Naive B cell (primary cell): ENCODE data around the gene VCX2. TPM values are rescaled to one million over a fixed set of nuclear protein-coding genes. Genes with fewer than 3 reads are reported as not detected.
"Not testable (repeated sequence)": the region's sequence is repeated elsewhere in the genome, so short reads cannot be mapped to it uniquely, and the experiment has no call there.

Source experiments
- ATAC-seq, 2 donors: fragments of 150-1000 bp; cut with Tn5 transposase; 2 replicates each; pipeline ENCODE4 v1.10.0; 2021; ENCODE audit warnings: low read depth in 2 of 2, mild to moderate bottlenecking in 2 of 2, moderate library complexity in 2 of 2
- DNase-seq: peaks from one replicate; pipeline ENCODE4 v3.0.0; 2022
- H3K27ac Mint-ChIP-seq, 6 donors: one replicate each; pipeline ENCODE4 v1.8.0; 2020 to 2022; ENCODE audit warnings: mild to moderate bottlenecking in 6 of 6, mixed read lengths in 6 of 6, moderate library complexity in 5 of 6, inconsistent platforms in 2 of 6
- H3K27me3 Mint-ChIP-seq, 3 donors: one replicate each; pipeline ENCODE4 v1.8.0; 2021 to 2022; ENCODE audit warnings: mixed read lengths in 3 of 3, mild to moderate bottlenecking in 1 of 3
- H3K36me3 Mint-ChIP-seq, 2 donors: one replicate each; pipeline ENCODE4 v1.8.0; 2020 to 2022; ENCODE audit warnings: mixed read lengths in 2 of 2, inconsistent platforms in 1 of 2, mild to moderate bottlenecking in 1 of 2
- H3K4me1 Mint-ChIP-seq, 3 donors: one replicate each; pipeline ENCODE4 v1.8.0; 2020 to 2022; ENCODE audit warnings: mixed read lengths in 3 of 3, inconsistent platforms in 1 of 3, mild to moderate bottlenecking in 1 of 3, moderate library complexity in 1 of 3
- H3K4me3 Mint-ChIP-seq, 8 donors: one replicate each; pipeline ENCODE4 v1.8.0; 2020 to 2022; ENCODE audit warnings: mild to moderate bottlenecking in 8 of 8, mixed read lengths in 8 of 8, moderate library complexity in 8 of 8, inconsistent platforms in 2 of 8
- H3K9me3 Mint-ChIP-seq, 7 donors: one replicate each; pipeline ENCODE4 v1.8.0; 2020 to 2022; ENCODE audit warnings: mixed read lengths in 7 of 7, mild to moderate bottlenecking in 5 of 7, inconsistent platforms in 2 of 7, moderate library complexity in 1 of 7
- polyA plus RNA-seq, 6 donors: library from polyadenylated mRNA; unstranded; fragments of 300-500 nt; fragmentation: Illumina TruSeq; gene quantifications; one replicate each; pipeline ENCODE4 v1.2.3, GENCODE V29; 2021; ENCODE audit warnings: low read depth in 6 of 6

VCX2 gene
- not detected for polyA plus RNA-seq

DNA sequence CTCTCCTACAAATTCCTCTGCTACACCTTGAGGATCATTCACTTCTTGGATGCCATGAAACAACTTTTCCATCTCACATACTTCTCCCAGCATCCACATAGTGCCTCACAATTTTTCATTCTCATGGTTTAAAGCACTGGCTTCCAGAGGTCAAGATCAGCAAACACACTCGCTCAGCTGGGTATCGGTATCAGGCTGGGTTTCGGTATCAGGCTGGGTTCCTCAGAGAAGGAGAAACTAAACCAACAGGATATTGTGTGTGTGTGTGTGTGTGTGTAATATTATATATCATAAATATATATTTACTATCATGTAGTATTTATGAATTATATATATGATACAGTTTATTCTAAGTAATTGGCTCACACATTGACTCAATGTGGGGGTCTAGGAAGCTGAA is at the start of gene VCX2:
Gene VCX2, minus strand, starts transcription at position 99 of the 400 bp plus-strand sequence. CDS start 624 bp downstream, outside the sequence.
- H3K4me1 Mint-ChIP-seq, H3K27ac Mint-ChIP-seq, H3K9me3 Mint-ChIP-seq, ATAC-seq, H3K36me3 Mint-ChIP-seq, H3K27me3 Mint-ChIP-seq, H3K4me3 Mint-ChIP-seq, DNase-seq: not testable (repeated sequence)

- peaks cover 0 to 8% (median 6%) of the 10 kb centered on the region in 7 donors for H3K9me3 Mint-ChIP-seq
- no peaks in the 10 kb centered on the region for H3K4me1 Mint-ChIP-seq
- no peaks in the 10 kb centered on the region for H3K36me3 Mint-ChIP-seq
- H3K27ac Mint-ChIP-seq = no peak overlapping the region
- H3K27me3 Mint-ChIP-seq = no peaks in the 10 kb centered on the region
- DNase-seq (no peak), ATAC-seq (no peak)
- no peak overlapping the region for H3K4me3 Mint-ChIP-seq
Measured at GRCh38 chrX:8204943-8205342, 33.9 kb upstream of the VCX2 start.

DNA sequence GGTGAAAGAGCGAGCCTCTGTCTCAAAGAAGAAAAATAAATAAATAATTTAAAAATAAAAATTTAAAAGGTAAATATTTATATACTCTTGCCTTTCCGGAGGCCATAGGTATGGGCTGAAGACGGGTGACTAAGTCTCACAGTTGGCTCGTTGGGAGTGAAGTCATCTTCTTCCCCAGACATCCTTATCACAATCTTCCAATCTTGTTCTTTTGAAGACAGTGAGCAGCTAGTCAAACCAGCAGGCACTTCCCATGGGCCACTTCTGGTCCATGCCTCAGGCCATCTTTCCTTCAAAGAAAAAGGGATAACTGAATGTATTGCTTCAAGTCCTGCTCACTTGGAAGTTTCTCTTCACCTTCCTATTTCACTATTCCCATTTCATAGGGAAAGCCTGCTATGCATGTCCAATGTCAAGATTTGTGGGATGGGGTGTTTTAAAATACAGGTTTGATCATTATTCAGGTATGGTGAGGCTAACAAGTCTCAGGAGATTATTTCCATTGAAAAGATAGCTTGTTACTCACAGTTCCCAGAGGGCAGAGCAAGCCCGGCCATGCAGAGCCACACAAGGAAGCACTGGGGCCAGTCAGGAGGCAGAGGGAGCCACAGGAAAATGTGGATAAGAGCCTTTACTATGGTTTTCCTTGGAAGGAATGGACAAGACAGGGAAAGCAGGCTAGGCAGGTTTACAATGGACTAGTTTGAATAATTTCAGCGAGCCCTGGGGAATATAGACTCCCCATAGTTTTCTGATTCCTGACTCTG is 33.3 kb upstream of the VCX2 start:
- no peaks in the 10 kb centered on the region for H3K36me3 Mint-ChIP-seq
- no peak overlapping the region for H3K27ac Mint-ChIP-seq
- no peaks in the 10 kb centered on the region for H3K4me1 Mint-ChIP-seq
- H3K27me3 Mint-ChIP-seq = no peaks in the 10 kb centered on the region
- H3K4me3 Mint-ChIP-seq = no peak overlapping the region
- ATAC-seq = no peak
- no peak for DNase-seq
- H3K9me3 Mint-ChIP-seq = peaks cover 0 to 8% (median 5%) of the 10 kb centered on the region in 7 donors

DNA sequence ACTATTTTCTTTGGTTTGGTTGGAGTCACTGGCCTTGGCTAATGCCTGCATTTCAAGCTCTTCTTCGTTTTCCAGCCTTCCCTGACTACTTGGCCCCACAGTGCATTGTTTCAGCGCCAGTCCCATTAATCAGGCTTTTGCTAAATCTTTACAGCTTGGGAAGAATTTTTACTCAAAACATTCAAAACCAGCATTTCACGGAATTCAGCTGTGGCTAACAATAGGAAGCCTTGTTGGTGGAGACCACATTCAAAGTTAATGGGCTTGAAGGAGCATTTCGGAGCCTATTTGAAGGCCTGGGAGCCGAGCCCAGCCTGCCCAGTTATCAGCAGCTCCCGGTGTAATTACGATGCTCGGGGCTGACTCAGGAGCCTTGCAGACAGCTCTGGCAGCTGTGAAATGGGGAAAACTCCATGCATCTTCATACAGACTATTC is 30.8 kb upstream of the VCX2 start:
- Mint-ChIP-seq H3K9me3 (peaks cover 0 to 5% (median 2%) of the 10 kb centered on the region in 7 donors), H3K27ac (no peak overlapping the region), H3K27me3 (no peaks in the 10 kb centered on the region), H3K36me3 (no peaks in the 10 kb centered on the region), H3K4me3 (no peak overlapping the region), H3K4me1 (no peaks in the 10 kb centered on the region)
- no peak for DNase-seq
- ATAC-seq = no peak

GRCh38 chrX:8196776-8197175 is 25.7 kb upstream of the VCX2 start:
- Mint-ChIP-seq H3K36me3 (no peaks in the 10 kb centered on the region), H3K27me3 (no peaks in the 10 kb centered on the region), H3K4me3 (no peak overlapping the region), H3K4me1 (no peaks in the 10 kb centered on the region), H3K27ac (peak overlapping the region in 1 of 6 donors; percentile 47), H3K9me3 (peaks cover 4 to 21% (median 10%) of the 10 kb centered on the region in 7 donors)
- DNase-seq (no peak), ATAC-seq (no peak)

- H3K9me3 Mint-ChIP-seq = peaks cover 4 to 21% (median 12%) of the 10 kb centered on the region in 7 donors
- no peaks in the 10 kb centered on the region for H3K36me3 Mint-ChIP-seq
- no peaks in the 10 kb centered on the region for H3K27me3 Mint-ChIP-seq
- no peak overlapping the region for H3K4me3 Mint-ChIP-seq
- no peaks in the 10 kb centered on the region for H3K4me1 Mint-ChIP-seq
- ATAC-seq (no peak), DNase-seq (no peak)
- no peak overlapping the region for H3K27ac Mint-ChIP-seq
Measured at GRCh38 chrX:8194216-8194615, 23.1 kb upstream of the VCX2 start.

DNA sequence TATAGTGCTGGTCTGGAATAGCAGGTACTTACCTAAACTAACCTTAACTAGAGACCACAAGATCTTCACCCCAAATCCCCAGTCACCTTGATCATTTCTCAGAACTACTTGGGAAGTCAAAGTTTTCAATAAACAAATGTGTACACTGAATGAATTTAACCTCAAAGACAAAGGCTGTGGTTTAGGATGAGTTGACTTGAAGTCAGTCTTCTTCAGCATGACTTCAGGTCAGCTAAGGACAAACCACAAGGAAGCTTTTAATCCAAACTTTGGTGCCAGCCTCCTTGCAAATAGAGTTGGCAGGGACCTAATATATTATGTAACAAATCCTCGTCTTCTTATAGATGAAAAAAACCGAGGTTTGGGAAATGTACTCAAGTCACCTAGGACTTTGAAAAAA is 21.2 kb upstream of the VCX2 start:
- H3K4me1 Mint-ChIP-seq = no peaks in the 10 kb centered on the region
- H3K36me3 Mint-ChIP-seq = no peaks in the 10 kb centered on the region
- no peak overlapping the region for H3K27ac Mint-ChIP-seq
- DNase-seq (no peak), ATAC-seq (no peak)
- H3K27me3 Mint-ChIP-seq = no peaks in the 10 kb centered on the region
- peaks cover 2 to 21% (median 12%) of the 10 kb centered on the region in 7 donors for H3K9me3 Mint-ChIP-seq
- no peak overlapping the region for H3K4me3 Mint-ChIP-seq

DNA sequence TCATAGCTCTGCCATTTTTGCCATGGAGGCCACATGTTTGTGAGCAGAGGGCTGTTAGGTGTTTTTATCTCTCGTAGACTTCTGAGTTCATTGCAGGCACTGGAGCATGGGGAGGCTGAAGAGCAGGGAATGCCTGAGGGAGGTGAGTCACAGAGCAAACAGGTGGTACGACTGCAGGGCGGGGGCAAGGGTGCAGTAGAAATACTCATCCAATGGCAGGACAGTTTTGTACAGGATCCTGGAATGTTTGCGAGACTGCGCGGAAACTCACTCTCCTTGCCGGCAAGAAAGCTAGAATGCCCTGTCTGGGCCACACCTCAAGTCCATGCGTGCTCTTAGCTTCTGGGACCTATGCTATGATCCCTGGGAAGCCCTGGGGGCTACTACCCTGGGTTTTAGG is 20.0 kb upstream of the VCX2 start:
- Mint-ChIP-seq H3K27ac (no peak overlapping the region), H3K4me3 (peak overlapping the region in 1 of 8 donors; percentile 42)

GRCh38 chrX:8190341-8190830 is 19.3 kb upstream of the VCX2 start:
- Mint-ChIP-seq H3K9me3 (peaks cover 1 to 21% (median 9%) of the 10 kb centered on the region in 7 donors), H3K4me1 (no peaks in the 10 kb centered on the region), H3K27me3 (no peaks in the 10 kb centered on the region), H3K27ac (no peak overlapping the region), H3K4me3 (no peak overlapping the region), H3K36me3 (no peaks in the 10 kb centered on the region)
- DNase-seq = no peak
- no peak for ATAC-seq

More for the DNA sequence above, 20.0 kb upstream of the VCX2 start:
- Mint-ChIP-seq H3K9me3 (peaks cover 2 to 21% (median 9%) of the 10 kb centered on the region in 7 donors), H3K27me3 (no peaks in the 10 kb centered on the region), H3K4me1 (no peaks in the 10 kb centered on the region), H3K36me3 (no peaks in the 10 kb centered on the region)
- DNase-seq = no peak
- ATAC-seq = no peak

DNA sequence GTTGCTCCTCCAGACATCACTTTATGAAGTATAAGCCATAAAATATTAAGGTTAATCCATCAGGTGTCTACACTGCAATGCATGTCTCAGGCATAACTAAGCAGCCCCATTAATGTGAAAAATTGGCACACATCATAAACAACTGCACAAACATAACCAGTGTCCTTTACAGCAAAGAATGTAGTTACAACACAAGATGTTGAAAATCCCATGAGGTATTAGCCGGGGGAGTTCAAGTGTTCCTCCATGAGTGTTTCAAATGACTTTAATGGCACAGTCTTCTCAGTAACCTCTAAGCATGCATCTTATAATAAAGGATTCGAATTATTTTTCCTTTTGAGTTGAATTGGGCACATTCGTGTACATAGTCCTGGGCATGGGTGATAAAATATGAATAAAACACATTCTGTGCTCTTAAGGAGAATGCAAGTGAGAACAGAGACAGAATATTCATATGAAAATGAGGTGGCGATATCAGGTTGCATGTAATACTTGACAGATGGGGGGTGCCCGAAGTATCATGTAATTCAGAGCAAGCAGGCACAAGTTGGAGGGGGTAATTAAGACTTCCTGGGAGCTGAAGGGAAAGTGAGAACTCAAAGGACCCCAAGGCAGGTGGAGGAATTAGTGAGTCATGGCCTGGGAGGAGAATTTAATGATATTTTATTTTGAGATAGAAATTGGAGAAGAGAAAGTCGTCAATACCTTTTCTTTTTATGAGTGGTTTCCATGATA is 18.2 kb upstream of the VCX2 start:
- Mint-ChIP-seq H3K9me3 (peaks cover 0 to 17% (median 4%) of the 10 kb centered on the region in 7 donors), H3K27ac (no peak overlapping the region), H3K4me3 (no peak overlapping the region), H3K36me3 (no peaks in the 10 kb centered on the region), H3K27me3 (no peaks in the 10 kb centered on the region), H3K4me1 (no peaks in the 10 kb centered on the region)
- ATAC-seq (no peak), DNase-seq (no peak)

DNA sequence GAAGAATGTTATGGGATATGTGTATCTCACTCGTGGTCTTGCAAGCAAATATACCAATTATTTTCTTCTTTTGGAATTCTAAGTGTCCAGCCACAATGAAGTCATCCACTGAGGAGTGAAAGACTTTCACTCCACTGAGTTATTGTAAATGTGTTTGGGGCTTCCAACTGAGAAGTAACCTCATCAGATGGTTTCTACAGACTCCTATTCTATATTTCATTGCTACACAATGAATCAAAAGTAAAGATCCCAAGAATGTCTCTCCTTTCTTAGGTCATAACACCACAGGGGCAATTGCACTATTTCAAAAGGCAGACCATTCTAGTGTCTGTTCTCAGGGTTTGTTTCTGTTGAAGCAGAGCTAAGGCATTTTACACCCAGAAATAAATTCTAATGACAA is 12.3 kb upstream of the VCX2 start:
- Mint-ChIP-seq H3K36me3 (no peaks in the 10 kb centered on the region), H3K9me3 (peaks cover 0 to 1% (median 0%) of the 10 kb centered on the region in 7 donors), H3K27me3 (no peaks in the 10 kb centered on the region), H3K4me3 (no peak overlapping the region), H3K27ac (no peak overlapping the region), H3K4me1 (no peaks in the 10 kb centered on the region)
- no peak for DNase-seq
- no peak for ATAC-seq

- no peaks in the 10 kb centered on the region for H3K36me3 Mint-ChIP-seq
- no peaks in the 10 kb centered on the region for H3K4me1 Mint-ChIP-seq
Measured at GRCh38 chrX:8179656-8180055, 8.6 kb upstream of the VCX2 start.

DNA sequence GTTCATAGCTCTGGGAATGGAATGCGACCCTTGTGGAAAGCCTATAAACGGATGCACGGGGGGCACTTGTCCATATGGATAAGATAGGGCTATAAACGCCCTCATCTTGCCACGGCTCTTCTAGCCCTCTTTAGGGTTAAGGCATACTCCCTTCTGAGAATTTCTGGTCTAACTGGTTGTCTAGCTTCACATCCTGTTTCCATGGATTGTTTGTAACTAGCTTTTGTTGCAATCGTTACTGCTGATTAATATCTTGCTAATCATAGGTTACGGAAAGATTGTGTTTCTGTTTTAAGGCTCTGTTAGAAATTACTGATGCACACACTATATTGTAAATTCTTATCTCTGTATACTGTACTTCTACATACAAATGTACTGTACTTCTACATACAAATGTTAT is 17.1 kb downstream of the VCX2 start:
- H3K4me1 Mint-ChIP-seq, H3K27me3 Mint-ChIP-seq, H3K27ac Mint-ChIP-seq, ATAC-seq, DNase-seq, H3K36me3 Mint-ChIP-seq, H3K4me3 Mint-ChIP-seq: not testable (repeated sequence)
- peaks cover 7 to 19% (median 17%) of the 10 kb centered on the region in 7 donors for H3K9me3 Mint-ChIP-seq

More at GRCh38 chrX:8179656-8180055, 8.6 kb upstream of the VCX2 start:
- H3K27me3 Mint-ChIP-seq = no peaks in the 10 kb centered on the region
- no peak for ATAC-seq
- H3K4me3 Mint-ChIP-seq = no peak overlapping the region
- DNase-seq = no peak
- H3K27ac Mint-ChIP-seq = no peak overlapping the region
- peaks cover 0 to 3% (median 0%) of the 10 kb centered on the region in 7 donors for H3K9me3 Mint-ChIP-seq

DNA sequence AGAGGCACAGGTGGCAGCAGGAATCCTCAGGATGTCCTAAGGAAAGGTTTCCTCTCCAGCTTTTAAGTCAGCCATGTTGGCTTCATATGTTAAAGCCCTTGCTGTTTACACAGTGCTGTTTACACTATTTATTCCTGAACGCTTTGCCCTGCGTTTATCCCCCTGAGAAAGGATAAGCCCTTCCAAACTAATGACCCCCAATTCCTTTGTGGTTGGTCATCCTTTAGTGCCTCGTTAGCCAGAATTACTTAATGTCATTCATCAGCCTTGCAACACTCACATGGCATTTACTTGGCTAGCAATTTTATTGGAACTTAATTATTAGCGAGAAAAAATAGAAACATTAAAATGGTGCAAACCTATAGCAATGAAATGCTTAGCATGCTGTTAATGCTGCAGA is 23.8 kb downstream of the VCX2 start:
- ATAC-seq (no peak), DNase-seq (no peak)
- Mint-ChIP-seq H3K27ac (no peak overlapping the region), H3K9me3 (peaks cover 2 to 23% (median 16%) of the 10 kb centered on the region in 7 donors), H3K4me1 (peaks cover 0 to 3% (median 0%) of the 10 kb centered on the region in 3 donors), H3K36me3 (peaks cover 0 to 9% of the 10 kb centered on the region in 2 donors), H3K27me3 (no peaks in the 10 kb centered on the region), H3K4me3 (no peak overlapping the region)
